ENCODE data around the gene DTX1.

- no peak for TF ChIP-seq CTCF (IDR thresholded peaks at IDR 0.05; ENCODE audit: control extremely low read depth in 1 of 3, insufficient read depth in 1 of 3, low read depth in 1 of 3, low read length in 3 of 3)
- TF ChIP-seq SP1 (IDR thresholded peaks at IDR 0.05; ENCODE audit: low read depth, low read length), result no peak
- no peak for TF ChIP-seq SUZ12 (IDR thresholded peaks at IDR 0.05; ENCODE audit: low read length)
- no peak for TF ChIP-seq CBX5 (IDR thresholded peaks at IDR 0.05; ENCODE audit: low read depth, low read length)
- no peak for TF ChIP-seq POLR2AphosphoS5 (IDR thresholded peaks at IDR 0.05; ENCODE audit: low read depth, low read length)
- TF ChIP-seq TBP (IDR thresholded peaks at IDR 0.05; ENCODE audit: low read depth, low read length), result no peak
- no peak for TF ChIP-seq TCF12 (IDR thresholded peaks at IDR 0.05; ENCODE audit: low read depth, low read length)
- no peak for TF ChIP-seq JUN (IDR thresholded peaks at IDR 0.05; ENCODE audit: low read depth, low read length)
- no peak for TF ChIP-seq CHD7 (IDR thresholded peaks at IDR 0.05; ENCODE audit: insufficient replicate concordance, low read length)
- TF ChIP-seq BRCA1 (IDR thresholded peaks at IDR 0.05; ENCODE audit: low read depth, low read length), result no peak
Measured at GRCh38 chr12:113060336-113060960, 3.9 kb downstream of the DTX1 start.
